K562 (cell line): ENCODE results near the gene PBXIP1. TPM values are rescaled to one million over a fixed set of nuclear protein-coding genes. Genes with fewer than 3 reads are reported as not detected.

Source experiments
- ATF7 ChIP-seq: fragments of 450-650 bp; IDR thresholded peaks from 2 replicates; pipeline ENCODE4 v1.7.1; 2014; ENCODE audit warnings: mild to moderate bottlenecking, moderate library complexity
- BACH1 ChIP-seq: fragments of 200-800 bp; sonication (Bioruptor generic); IDR thresholded peaks from 2 replicates; pipeline ENCODE4 v1.6.1; 2016; ENCODE audit warnings: missing genetic modification characterization, missing compliant biosample characterization
- CCNT2 ChIP-seq: IDR thresholded peaks from 2 replicates; pipeline ENCODE4 v1.6.1; 2011; ENCODE audit warnings: borderline replicate concordance, low read depth, mild to moderate bottlenecking, moderate library complexity, mixed read lengths, low read length; ENCODE audit not compliant: insufficient read length; ENCODE audit errors: extremely low read depth
- CXXC5 ChIP-seq: fragments of 250-450 bp; sonication (Bioruptor Pico); IDR thresholded peaks from 2 replicates; pipeline ENCODE4 v1.8.0; 2022; ENCODE audit warnings: inconsistent platforms, mild to moderate bottlenecking, moderate library complexity
- FOXA1 ChIP-seq: fragments of 450-650 bp; IDR thresholded peaks from 2 replicates; pipeline ENCODE4 v1.6.1; 2016; ENCODE audit warnings: mild to moderate bottlenecking, borderline replicate concordance
- HMG20A ChIP-seq: fragments of 450-650 bp; formaldehyde crosslinking; conservative IDR thresholded peaks from 2 replicates; pipeline ENCODE4 v1.4.0; 2020; ENCODE audit warnings: mild to moderate bottlenecking, mixed read lengths
- KDM2B ChIP-seq: fragments of 250-450 bp; sonication (Bioruptor Pico); IDR thresholded peaks from 2 replicates; pipeline ENCODE4 v1.8.0; 2021; ENCODE audit warnings: mild to moderate bottlenecking, moderate library complexity
- NFE2 ChIP-seq: IDR thresholded peaks from 2 replicates; pipeline ENCODE4 v1.6.1; 2014; ENCODE audit warnings: antibody characterized with exemption, low read depth
- PTBP1 ChIP-seq: fragments of 200-400 bp; formaldehyde crosslinking; IDR thresholded peaks from 2 replicates; pipeline ENCODE4 v1.6.1; 2017; ENCODE audit warnings: low read depth, low read length
- YY1 ChIP-seq, 3 experiments: IDR thresholded peaks; 2 replicates each; pipeline ENCODE4 v1.6.1; 2011; ENCODE audit warnings: low read length in 2 of 3, mild to moderate bottlenecking in 2 of 3, moderate library complexity in 2 of 3, borderline replicate concordance in 1 of 3, control low read depth in 1 of 3, low read depth in 1 of 3; ENCODE audit not compliant: insufficient read depth in 3 of 3, insufficient replicate concordance in 2 of 3, control insufficient read depth in 1 of 3, insufficient read length in 1 of 3; ENCODE audit errors: extremely low read depth in 1 of 3
- ZFX ChIP-seq: sonication (generic); formaldehyde crosslinking; IDR thresholded peaks from 2 replicates; pipeline ENCODE4 v1.8.0; 2022; ENCODE audit warnings: mild to moderate bottlenecking, missing genetic modification reagents, moderate library complexity
- ZNF12 ChIP-seq: sonication (generic); formaldehyde crosslinking; IDR thresholded peaks from 2 replicates; pipeline ENCODE4 v1.4.0; 2020; ENCODE audit warnings: mild to moderate bottlenecking, missing genetic modification reagents
- ZNF507 ChIP-seq: conservative IDR thresholded peaks from 2 replicates; pipeline ENCODE4 v1.6.1; 2017; ENCODE audit warnings: missing genetic modification characterization, missing compliant biosample characterization
- ZNF830 ChIP-seq: fragments of 250-450 bp; sonication (Bioruptor Pico); IDR thresholded peaks from 2 replicates; pipeline ENCODE4 v1.5.0; 2021; ENCODE audit warnings: mild to moderate bottlenecking
- polyA plus RNA-seq, 8 experiments: library from polyadenylated mRNA; depleted of rRNA in 4 of 8; stranded (reverse) in 5 of 8; unstranded in 3 of 8; fragments of >200 nt; fragmentation: Nextera tagmentation in 2 of 8; fragmentation: Illumina TruSeq in 1 of 8; extraction: Ambion mirVana in 2 of 8; extraction: Trizol in 1 of 8; gene quantifications; 2 replicates each; pipeline versions ENCODE4 v1.2.1 to v1.2.3, GENCODE V29; 2011 to 2014; ENCODE audit warnings: inconsistent platforms in 1 of 8, missing spikeins in 1 of 8
- total RNA-seq, 7 experiments: library from RNA; depleted of rRNA in 6 of 7; stranded (reverse); fragments of >200 nt in 6 of 7; fragmentation: Illumina TruSeq in 2 of 7; extraction: Trizol in 2 of 7; gene quantifications; 2 replicates each; pipeline versions ENCODE4 v1.2.1 to v1.2.3, GENCODE V29; 2011 to 2021; ENCODE audit warnings: low replicate concordance in 1 of 7
- TF ChIP-seq, protein P1 (sequence below): fragments of 450-650 bp; conservative IDR thresholded peaks from 2 replicates; pipeline ENCODE4 v1.6.1; 2016; ENCODE audit warnings: missing genetic modification characterization, low read depth, mild to moderate bottlenecking, missing compliant biosample characterization, moderate library complexity
- TF ChIP-seq, protein P2 (sequence below), 2 experiments: fragments of 450-650 bp in 1 of 2; IDR thresholded peaks; 2 replicates each; pipeline ENCODE4 v1.6.1; 2011 to 2017; ENCODE audit warnings: low read depth in 2 of 2, antibody characterized with exemption in 1 of 2, borderline replicate concordance in 1 of 2, low read length in 1 of 2, mild to moderate bottlenecking in 1 of 2, mixed read lengths in 1 of 2; ENCODE audit not compliant: control insufficient read depth in 1 of 2
- TF ChIP-seq, protein P3 (sequence below), 2 experiments: IDR thresholded peaks; 2 replicates each; pipeline ENCODE4 v1.6.1; 2011; ENCODE audit warnings: borderline replicate concordance in 1 of 2, control low read depth in 1 of 2, low read depth in 1 of 2, low read length in 1 of 2, mild to moderate bottlenecking in 1 of 2, mixed read lengths in 1 of 2, moderate library complexity in 1 of 2; ENCODE audit not compliant: insufficient read depth in 1 of 2, insufficient read length in 1 of 2, poor library complexity in 1 of 2, severe bottlenecking in 1 of 2; ENCODE audit errors: extremely low read depth in 1 of 2
- TF ChIP-seq, protein P4 (sequence below): fragments of 450-650 bp; formaldehyde crosslinking; IDR thresholded peaks from 2 replicates; pipeline ENCODE4 v1.4.0; 2022; ENCODE audit warnings: missing genetic modification characterization

PBXIP1 gene
- total and polyA plus RNA-seq, 9 of the 15 experiments (the other 6 are each of a cell fraction or from before 2014, with no cell fraction given): 0.13 to 8.3 (median 5.8) TPM

DNA sequence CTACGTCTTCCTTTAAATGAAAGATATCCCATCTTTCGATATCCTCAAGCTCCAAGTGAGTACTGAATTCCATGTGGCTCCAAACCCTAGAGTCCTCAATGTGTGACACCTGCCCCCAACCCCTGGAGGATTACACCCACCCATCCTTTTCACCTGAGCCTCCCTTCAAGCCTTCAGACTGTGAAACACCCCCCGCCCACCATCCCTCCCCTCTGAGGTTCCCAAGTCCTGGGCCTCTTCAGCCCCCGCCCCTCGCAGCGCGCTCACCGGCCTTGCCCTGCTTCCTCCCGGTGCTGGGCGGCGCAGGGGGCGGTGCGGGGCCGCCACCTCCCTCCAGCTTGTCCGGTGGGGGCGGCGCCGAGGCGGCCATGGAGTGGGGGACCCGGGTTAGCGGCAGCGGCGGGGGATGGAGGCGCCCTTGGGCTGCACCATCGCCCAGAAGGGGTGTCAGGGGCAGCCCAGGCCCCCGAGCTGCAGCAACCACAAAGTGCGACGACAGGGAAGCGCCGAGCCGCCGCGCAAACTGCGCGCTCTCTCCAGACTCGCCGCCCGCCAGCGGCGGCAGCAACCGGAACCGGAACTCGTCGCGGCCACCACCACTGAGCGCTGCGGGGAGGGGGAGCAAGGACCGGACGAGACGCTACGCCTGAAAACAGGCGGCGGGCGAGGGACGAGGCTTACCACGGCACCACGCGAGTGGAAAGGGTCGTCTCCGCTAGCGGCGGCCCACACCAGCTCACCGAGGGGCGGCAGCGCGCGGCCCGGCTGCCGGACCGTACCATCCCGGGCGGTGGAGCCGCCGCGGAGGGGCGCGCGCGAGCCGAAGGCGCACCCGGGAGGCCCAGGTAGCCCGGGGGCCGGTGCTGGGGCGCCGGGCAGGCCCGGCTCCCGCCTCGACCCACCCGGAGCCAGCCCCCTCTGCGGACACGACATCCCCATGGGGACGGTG is 5.6 kb upstream of the PBXIP1 start, which contains the start of gene PYGO2 (continued):
- TF ChIP-seq KDM2B (CRISPR knock-in tag) (no peak), PTBP1 (0 out of 2 replicates have a peak, but pooled peaks have one; percentile 34), BACH1 (tag) (no peak), ATF7 (peak; percentile 100), FOXA1 (no peak), ZNF12 (CRISPR knock-in tag) (peak; percentile 69), CCNT2 (peak; percentile 93), ZNF830 (CRISPR knock-in tag) (0 out of 2 replicates have a peak, but pooled peaks have one; percentile 53), CXXC5 (CRISPR knock-in tag) (peak; percentile 84), YY1 (IDR thresholded peaks at IDR 0.05; ENCODE audit: borderline replicate concordance in 1 of 3, control insufficient read depth in 1 of 3, extremely low read depth in 1 of 3, insufficient read depth in 3 of 3, insufficient read length in 1 of 3, insufficient replicate concordance in 2 of 3, low read depth in 1 of 3, low read length in 2 of 3) (peak in 2 of 3 experiments; percentile 72 to 82), ZFX (CRISPR knock-in tag) (no peak; the same call in 1 of the 2 replicates), HMG20A (CRISPR knock-in tag) (no peak), NFE2 (no peak), ZNF507 (tag) (no peak)
- TF ChIP-seq, protein P1, sequence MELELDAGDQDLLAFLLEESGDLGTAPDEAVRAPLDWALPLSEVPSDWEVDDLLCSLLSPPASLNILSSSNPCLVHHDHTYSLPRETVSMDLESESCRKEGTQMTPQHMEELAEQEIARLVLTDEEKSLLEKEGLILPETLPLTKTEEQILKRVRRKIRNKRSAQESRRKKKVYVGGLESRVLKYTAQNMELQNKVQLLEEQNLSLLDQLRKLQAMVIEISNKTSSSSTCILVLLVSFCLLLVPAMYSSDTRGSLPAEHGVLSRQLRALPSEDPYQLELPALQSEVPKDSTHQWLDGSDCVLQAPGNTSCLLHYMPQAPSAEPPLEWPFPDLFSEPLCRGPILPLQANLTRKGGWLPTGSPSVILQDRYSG: no peak
- TF ChIP-seq, protein P2, sequence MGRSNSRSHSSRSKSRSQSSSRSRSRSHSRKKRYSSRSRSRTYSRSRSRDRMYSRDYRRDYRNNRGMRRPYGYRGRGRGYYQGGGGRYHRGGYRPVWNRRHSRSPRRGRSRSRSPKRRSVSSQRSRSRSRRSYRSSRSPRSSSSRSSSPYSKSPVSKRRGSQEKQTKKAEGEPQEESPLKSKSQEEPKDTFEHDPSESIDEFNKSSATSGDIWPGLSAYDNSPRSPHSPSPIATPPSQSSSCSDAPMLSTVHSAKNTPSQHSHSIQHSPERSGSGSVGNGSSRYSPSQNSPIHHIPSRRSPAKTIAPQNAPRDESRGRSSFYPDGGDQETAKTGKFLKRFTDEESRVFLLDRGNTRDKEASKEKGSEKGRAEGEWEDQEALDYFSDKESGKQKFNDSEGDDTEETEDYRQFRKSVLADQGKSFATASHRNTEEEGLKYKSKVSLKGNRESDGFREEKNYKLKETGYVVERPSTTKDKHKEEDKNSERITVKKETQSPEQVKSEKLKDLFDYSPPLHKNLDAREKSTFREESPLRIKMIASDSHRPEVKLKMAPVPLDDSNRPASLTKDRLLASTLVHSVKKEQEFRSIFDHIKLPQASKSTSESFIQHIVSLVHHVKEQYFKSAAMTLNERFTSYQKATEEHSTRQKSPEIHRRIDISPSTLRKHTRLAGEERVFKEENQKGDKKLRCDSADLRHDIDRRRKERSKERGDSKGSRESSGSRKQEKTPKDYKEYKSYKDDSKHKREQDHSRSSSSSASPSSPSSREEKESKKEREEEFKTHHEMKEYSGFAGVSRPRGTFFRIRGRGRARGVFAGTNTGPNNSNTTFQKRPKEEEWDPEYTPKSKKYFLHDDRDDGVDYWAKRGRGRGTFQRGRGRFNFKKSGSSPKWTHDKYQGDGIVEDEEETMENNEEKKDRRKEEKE (IDR thresholded peaks at IDR 0.05; ENCODE audit: borderline replicate concordance in 1 of 2, control insufficient read depth in 1 of 2, low read depth in 2 of 2, low read length in 1 of 2): peak in 1 of 2 experiments; percentile 87; a peak in 2 of 4 replicates
- TF ChIP-seq, protein P3, sequence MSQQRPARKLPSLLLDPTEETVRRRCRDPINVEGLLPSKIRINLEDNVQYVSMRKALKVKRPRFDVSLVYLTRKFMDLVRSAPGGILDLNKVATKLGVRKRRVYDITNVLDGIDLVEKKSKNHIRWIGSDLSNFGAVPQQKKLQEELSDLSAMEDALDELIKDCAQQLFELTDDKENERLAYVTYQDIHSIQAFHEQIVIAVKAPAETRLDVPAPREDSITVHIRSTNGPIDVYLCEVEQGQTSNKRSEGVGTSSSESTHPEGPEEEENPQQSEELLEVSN (IDR thresholded peaks at IDR 0.05; ENCODE audit: borderline replicate concordance in 1 of 2, extremely low read depth in 1 of 2, insufficient read depth in 1 of 2, insufficient read length in 1 of 2, low read depth in 1 of 2, low read length in 1 of 2, poor library complexity in 1 of 2, severe bottlenecking in 1 of 2): peak in 1 of 2 experiments; percentile 52
- TF ChIP-seq, protein P4, sequence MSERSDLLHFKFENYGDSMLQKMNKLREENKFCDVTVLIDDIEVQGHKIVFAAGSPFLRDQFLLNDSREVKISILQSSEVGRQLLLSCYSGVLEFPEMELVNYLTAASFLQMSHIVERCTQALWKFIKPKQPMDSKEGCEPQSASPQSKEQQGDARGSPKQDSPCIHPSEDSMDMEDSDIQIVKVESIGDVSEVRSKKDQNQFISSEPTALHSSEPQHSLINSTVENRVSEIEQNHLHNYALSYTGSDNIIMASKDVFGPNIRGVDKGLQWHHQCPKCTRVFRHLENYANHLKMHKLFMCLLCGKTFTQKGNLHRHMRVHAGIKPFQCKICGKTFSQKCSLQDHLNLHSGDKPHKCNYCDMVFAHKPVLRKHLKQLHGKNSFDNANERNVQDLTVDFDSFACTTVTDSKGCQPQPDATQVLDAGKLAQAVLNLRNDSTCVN (CRISPR knock-in tag): 0 out of 2 replicates have a peak, but pooled peaks have one; percentile 6
